Measurements from ENCODE around the gene PLB1. TPM values are rescaled to one million over a fixed set of nuclear protein-coding genes. Genes with fewer than 3 reads are reported as not detected.

Gene PLB1
- polyA plus RNA-seq, 1 donor from 2014 or later, result 2.8 TPM

GRCh38 chr2:28570431-28570830 lies 74.6 kb downstream of the PLB1 start:
- no peaks in the 10 kb centered on the region for H3K79me2 ChIP-seq (replicated peaks; ENCODE audit: insufficient read depth, low read length)
- H3K27ac ChIP-seq (ENCODE audit: low read length), result no peak overlapping the region
- no peaks in the 10 kb centered on the region for H4K20me1 ChIP-seq (ENCODE audit: insufficient read depth)
- H3K4me3 ChIP-seq (ENCODE audit: low read length), result no peak overlapping the region
- H3K36me3 ChIP-seq (ENCODE audit: insufficient read depth, low read length), result no peaks in the 10 kb centered on the region
- H3K9me2 ChIP-seq (ENCODE audit: insufficient read depth, low read length), result no peaks in the 10 kb centered on the region
- no peak overlapping the region for H3K9ac ChIP-seq (ENCODE audit: low read length)
- H3K27me3 ChIP-seq (ENCODE audit: insufficient read depth, low read depth, low read length), result no peaks in the 10 kb centered on the region
- H3K4me2 ChIP-seq (ENCODE audit: low read length), result no peak overlapping the region
- no peaks in the 10 kb centered on the region for H3F3A ChIP-seq (ENCODE audit: insufficient read depth, low read length, poor library complexity, severe bottlenecking)
- TF ChIP-seq RAD21 (conservative IDR thresholded peaks at IDR 0.05) (no peak), MXI1 (conservative IDR thresholded peaks at IDR 0.05; ENCODE audit: poor library complexity, severe bottlenecking) (no peak), TAF1 (IDR thresholded peaks at IDR 0.05; ENCODE audit: low read depth) (no peak), POLR2AphosphoS5 (IDR thresholded peaks at IDR 0.05) (no peak), EZH2 (IDR thresholded peaks at IDR 0.05; ENCODE audit: borderline replicate concordance, insufficient read depth, low read length, poor library complexity, severe bottlenecking) (no peak), SMC3 (conservative IDR thresholded peaks at IDR 0.05; ENCODE audit: poor library complexity) (no peak), EP300 (conservative IDR thresholded peaks at IDR 0.05; ENCODE audit: poor library complexity, severe bottlenecking) (no peak)
- TF ChIP-seq, protein P1, sequence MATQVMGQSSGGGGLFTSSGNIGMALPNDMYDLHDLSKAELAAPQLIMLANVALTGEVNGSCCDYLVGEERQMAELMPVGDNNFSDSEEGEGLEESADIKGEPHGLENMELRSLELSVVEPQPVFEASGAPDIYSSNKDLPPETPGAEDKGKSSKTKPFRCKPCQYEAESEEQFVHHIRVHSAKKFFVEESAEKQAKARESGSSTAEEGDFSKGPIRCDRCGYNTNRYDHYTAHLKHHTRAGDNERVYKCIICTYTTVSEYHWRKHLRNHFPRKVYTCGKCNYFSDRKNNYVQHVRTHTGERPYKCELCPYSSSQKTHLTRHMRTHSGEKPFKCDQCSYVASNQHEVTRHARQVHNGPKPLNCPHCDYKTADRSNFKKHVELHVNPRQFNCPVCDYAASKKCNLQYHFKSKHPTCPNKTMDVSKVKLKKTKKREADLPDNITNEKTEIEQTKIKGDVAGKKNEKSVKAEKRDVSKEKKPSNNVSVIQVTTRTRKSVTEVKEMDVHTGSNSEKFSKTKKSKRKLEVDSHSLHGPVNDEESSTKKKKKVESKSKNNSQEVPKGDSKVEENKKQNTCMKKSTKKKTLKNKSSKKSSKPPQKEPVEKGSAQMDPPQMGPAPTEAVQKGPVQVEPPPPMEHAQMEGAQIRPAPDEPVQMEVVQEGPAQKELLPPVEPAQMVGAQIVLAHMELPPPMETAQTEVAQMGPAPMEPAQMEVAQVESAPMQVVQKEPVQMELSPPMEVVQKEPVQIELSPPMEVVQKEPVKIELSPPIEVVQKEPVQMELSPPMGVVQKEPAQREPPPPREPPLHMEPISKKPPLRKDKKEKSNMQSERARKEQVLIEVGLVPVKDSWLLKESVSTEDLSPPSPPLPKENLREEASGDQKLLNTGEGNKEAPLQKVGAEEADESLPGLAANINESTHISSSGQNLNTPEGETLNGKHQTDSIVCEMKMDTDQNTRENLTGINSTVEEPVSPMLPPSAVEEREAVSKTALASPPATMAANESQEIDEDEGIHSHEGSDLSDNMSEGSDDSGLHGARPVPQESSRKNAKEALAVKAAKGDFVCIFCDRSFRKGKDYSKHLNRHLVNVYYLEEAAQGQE (IDR thresholded peaks at IDR 0.05; ENCODE audit: borderline replicate concordance), result no peak
- TF ChIP-seq, protein P2, sequence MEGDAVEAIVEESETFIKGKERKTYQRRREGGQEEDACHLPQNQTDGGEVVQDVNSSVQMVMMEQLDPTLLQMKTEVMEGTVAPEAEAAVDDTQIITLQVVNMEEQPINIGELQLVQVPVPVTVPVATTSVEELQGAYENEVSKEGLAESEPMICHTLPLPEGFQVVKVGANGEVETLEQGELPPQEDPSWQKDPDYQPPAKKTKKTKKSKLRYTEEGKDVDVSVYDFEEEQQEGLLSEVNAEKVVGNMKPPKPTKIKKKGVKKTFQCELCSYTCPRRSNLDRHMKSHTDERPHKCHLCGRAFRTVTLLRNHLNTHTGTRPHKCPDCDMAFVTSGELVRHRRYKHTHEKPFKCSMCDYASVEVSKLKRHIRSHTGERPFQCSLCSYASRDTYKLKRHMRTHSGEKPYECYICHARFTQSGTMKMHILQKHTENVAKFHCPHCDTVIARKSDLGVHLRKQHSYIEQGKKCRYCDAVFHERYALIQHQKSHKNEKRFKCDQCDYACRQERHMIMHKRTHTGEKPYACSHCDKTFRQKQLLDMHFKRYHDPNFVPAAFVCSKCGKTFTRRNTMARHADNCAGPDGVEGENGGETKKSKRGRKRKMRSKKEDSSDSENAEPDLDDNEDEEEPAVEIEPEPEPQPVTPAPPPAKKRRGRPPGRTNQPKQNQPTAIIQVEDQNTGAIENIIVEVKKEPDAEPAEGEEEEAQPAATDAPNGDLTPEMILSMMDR (IDR thresholded peaks at IDR 0.05; ENCODE audit: poor library complexity, severe bottlenecking), result no peak
- no peaks in the 10 kb centered on the region for H3K9me3 ChIP-seq (ENCODE audit: low read length)
- H2AFZ ChIP-seq (ENCODE audit: low read depth, low read length), result no peak overlapping the region

DNA sequence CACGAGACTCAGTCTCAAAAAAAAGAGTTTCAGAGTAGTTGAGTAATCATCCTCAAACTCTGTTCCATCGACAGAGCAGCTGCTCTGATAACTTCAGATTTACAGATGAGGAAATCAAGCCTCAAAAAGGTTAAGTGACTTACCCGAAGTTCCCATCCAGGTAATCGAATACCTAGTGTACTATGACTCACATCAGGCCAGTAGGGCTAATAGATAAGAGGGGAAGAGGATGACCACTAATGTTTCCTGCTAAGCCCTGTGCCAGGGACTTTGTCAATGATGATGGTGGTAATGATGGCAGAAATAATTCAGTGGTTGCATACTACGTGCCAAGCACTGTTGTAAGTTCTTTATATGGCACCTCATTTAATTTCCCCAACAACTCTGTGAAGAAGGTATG lies 80.9 kb downstream of the PLB1 start:
- TF ChIP-seq EP300 (conservative IDR thresholded peaks at IDR 0.05; ENCODE audit: poor library complexity, severe bottlenecking) (no peak), RAD21 (conservative IDR thresholded peaks at IDR 0.05) (no peak), TAF1 (IDR thresholded peaks at IDR 0.05; ENCODE audit: low read depth) (no peak), SMC3 (conservative IDR thresholded peaks at IDR 0.05; ENCODE audit: poor library complexity) (no peak)
- TF ChIP-seq, protein P1 (IDR thresholded peaks at IDR 0.05; ENCODE audit: borderline replicate concordance), result no peak
- TF ChIP-seq, protein P2 (IDR thresholded peaks at IDR 0.05; ENCODE audit: poor library complexity, severe bottlenecking), result no peak
- Histone ChIP-seq H3K36me3 (ENCODE audit: insufficient read depth, low read length) (no peaks in the 10 kb centered on the region), H3K79me2 (replicated peaks; ENCODE audit: insufficient read depth, low read length) (no peaks in the 10 kb centered on the region), H4K20me1 (ENCODE audit: insufficient read depth) (no peaks in the 10 kb centered on the region), H3K4me3 (ENCODE audit: low read length) (no peak overlapping the region), H3F3A (ENCODE audit: insufficient read depth, low read length, poor library complexity, severe bottlenecking) (no peaks in the 10 kb centered on the region), H3K9me2 (ENCODE audit: insufficient read depth, low read length) (no peaks in the 10 kb centered on the region), H3K9ac (ENCODE audit: low read length) (no peak overlapping the region), H2AFZ (ENCODE audit: low read depth, low read length) (no peak overlapping the region), H3K27me3 (ENCODE audit: insufficient read depth, low read depth, low read length) (no peaks in the 10 kb centered on the region), H3K4me2 (ENCODE audit: low read length) (no peak overlapping the region), H3K27ac (ENCODE audit: low read length) (no peak overlapping the region), H3K9me3 (ENCODE audit: low read length) (no peaks in the 10 kb centered on the region)

Data from neural cell (in vitro differentiated cells).